Spinal cord (tissue), 10 donors: ENCODE measurements around the gene FIBIN. TPM values are rescaled to one million over a fixed set of nuclear protein-coding genes. Genes with fewer than 3 reads are reported as not detected.
A peak's percentile ranks its signal among the peaks of the same experiment; 100 is the strongest.
"Not testable (repeated sequence)": the region's sequence is repeated elsewhere in the genome, so short reads cannot be mapped to it uniquely, and the experiment has no call there.

Source experiments
- DNase-seq, 6 donors: peaks; one replicate each; pipeline versions ENCODE4 v3.0.0 to v3.0.0-alpha.2; 2013 to 2015; ENCODE audit warnings: low spot score in 6 of 6, low read depth in 4 of 6
- H3K27ac ChIP-seq: one replicate; pipeline ENCODE4 v1.5.1; 2013; ENCODE audit warnings: low read depth, low read length, control low read depth
- H3K27me3 ChIP-seq: one replicate; pipeline ENCODE4 v1.6.1; 2013; ENCODE audit warnings: low read length; ENCODE audit not compliant: control insufficient read depth, insufficient read depth
- H3K36me3 ChIP-seq: one replicate; pipeline ENCODE4 v1.6.1; 2013; ENCODE audit warnings: low read length; ENCODE audit not compliant: control insufficient read depth, insufficient read depth
- H3K4me1 ChIP-seq: one replicate; pipeline ENCODE4 v1.6.1; 2013; ENCODE audit warnings: low read length; ENCODE audit not compliant: control insufficient read depth, insufficient read depth
- H3K4me3 ChIP-seq: one replicate; pipeline ENCODE4 v1.5.1; 2013; ENCODE audit warnings: low read depth, low read length, control low read depth
- H3K9me3 ChIP-seq: one replicate; pipeline ENCODE4 v1.6.1; 2013; ENCODE audit warnings: low read length; ENCODE audit not compliant: control insufficient read depth, insufficient read depth
- WGBS: methylation state at CpG from one replicate; pipeline ENCODE4 v1.1.5; 2013; ENCODE audit warnings: missing lambda C conversion rate; ENCODE audit not compliant: insufficient coverage; 5-methylcytosine and 5-hydroxymethylcytosine counted together
- polyA plus RNA-seq, 2 donors: library from polyadenylated mRNA; unstranded; fragments of 120-200 nt; gene quantifications; one replicate each; pipeline ENCODE4 v1.2.1, GENCODE V29; 2013; ENCODE audit not compliant: insufficient read length in 2 of 2
- total RNA-seq, 2 donors: library from RNA; depleted of rRNA in 1 of 2; stranded (reverse); fragments of 120-200 nt in 1 of 2; fragments of >200 nt in 1 of 2; gene quantifications; one replicate each; pipeline versions ENCODE4 v1.2.3 to v1.2.4, GENCODE V29; 2013 to 2014
- donor health status: healthy.

Gene FIBIN
- total and polyA plus RNA-seq, 4 donors = 54.7 to 97.6 (median 74.7) TPM

- DNase-seq = no peak
- H3K27ac ChIP-seq = peak overlapping the region; percentile 94
- H3K4me1 ChIP-seq = peaks cover 7% of the 10 kb centered on the region
- H3K27me3 ChIP-seq = no peaks in the 10 kb centered on the region
- WGBS = 36% methylated on average over 19 of the region's 19 CpGs
- H3K9me3 ChIP-seq = no peaks in the 10 kb centered on the region
- H3K36me3 ChIP-seq = no peaks in the 10 kb centered on the region
- H3K4me3 ChIP-seq = peak overlapping the region; percentile 82
These were observed 751 bp downstream of the FIBIN start for GRCh38 chr11:26994631-26995095.

GRCh38 chr11:26995701-26996460, 2.0 kb downstream of the FIBIN start:
- H3K4me1 ChIP-seq = peaks cover 7% of the 10 kb centered on the region
- DNase-seq = no peak
- WGBS = no CpG with 5 or more reads among the region's 1 CpG
- no peaks in the 10 kb centered on the region for H3K36me3 ChIP-seq
- no peaks in the 10 kb centered on the region for H3K9me3 ChIP-seq
- H3K27ac ChIP-seq = peak overlapping the region; percentile 94
- no peaks in the 10 kb centered on the region for H3K27me3 ChIP-seq
- peak overlapping the region; percentile 82 for H3K4me3 ChIP-seq

- Histone ChIP-seq H3K36me3 (no peaks in the 10 kb centered on the region), H3K9me3 (no peaks in the 10 kb centered on the region), H3K4me1 (peaks cover 7% of the 10 kb centered on the region), H3K27me3 (no peaks in the 10 kb centered on the region), H3K27ac (peak overlapping the region; percentile 29), H3K4me3 (peak overlapping the region; percentile 4)
- no peak for DNase-seq
- WGBS = no CpG with 5 or more reads among the region's 2 CpGs
These were observed 3.5 kb downstream of the FIBIN start for GRCh38 chr11:26997378-26997777.

- H3K4me3 ChIP-seq, H3K27ac ChIP-seq, H3K27me3 ChIP-seq, H3K9me3 ChIP-seq, H3K4me1 ChIP-seq, DNase-seq, H3K36me3 ChIP-seq: not testable (repeated sequence)
- WGBS = 80% methylated on average over 1 of the region's 4 CpGs
These were observed 7.3 kb downstream of the FIBIN start for GRCh38 chr11:27001136-27001730.

GRCh38 chr11:27002431-27002830, 8.5 kb downstream of the FIBIN start:
- Histone ChIP-seq H3K9me3 (no peaks in the 10 kb centered on the region), H3K27me3 (no peaks in the 10 kb centered on the region), H3K27ac (no peak overlapping the region), H3K4me1 (no peaks in the 10 kb centered on the region), H3K4me3 (no peak overlapping the region), H3K36me3 (no peaks in the 10 kb centered on the region)
- DNase-seq = no peak
- WGBS = 100% methylated on average over 1 of the region's 3 CpGs

- Histone ChIP-seq H3K4me1 (no peaks in the 10 kb centered on the region), H3K36me3 (no peaks in the 10 kb centered on the region), H3K9me3 (no peaks in the 10 kb centered on the region), H3K27ac (no peak overlapping the region), H3K4me3 (no peak overlapping the region), H3K27me3 (no peaks in the 10 kb centered on the region)
- WGBS = no CpG with 5 or more reads among the region's 4 CpGs
- no peak for DNase-seq
These were observed 8.9 kb downstream of the FIBIN start for GRCh38 chr11:27002838-27003237.

GRCh38 chr11:27004103-27004502, 10.2 kb downstream of the FIBIN start:
- Histone ChIP-seq H3K4me1 (no peaks in the 10 kb centered on the region), H3K9me3 (no peaks in the 10 kb centered on the region), H3K4me3 (no peak overlapping the region), H3K27me3 (no peaks in the 10 kb centered on the region), H3K27ac (no peak overlapping the region), H3K36me3 (no peaks in the 10 kb centered on the region)
- WGBS = 100% methylated on average over 1 of the region's 2 CpGs
- DNase-seq = no peak

GRCh38 chr11:27008811-27009535, 15.1 kb downstream of the FIBIN start:
- no peaks in the 10 kb centered on the region for H3K4me1 ChIP-seq
- H3K27ac ChIP-seq = no peak overlapping the region
- no peak for DNase-seq
- H3K36me3 ChIP-seq = no peaks in the 10 kb centered on the region
- H3K9me3 ChIP-seq = no peaks in the 10 kb centered on the region
- H3K27me3 ChIP-seq = no peaks in the 10 kb centered on the region
- H3K4me3 ChIP-seq = no peak overlapping the region

- Histone ChIP-seq H3K27ac (peak overlapping the region; percentile 85), H3K27me3 (no peaks in the 10 kb centered on the region), H3K4me1 (no peaks in the 10 kb centered on the region), H3K4me3 (peak overlapping the region; percentile 13), H3K9me3 (no peaks in the 10 kb centered on the region), H3K36me3 (no peaks in the 10 kb centered on the region)
- 40% methylated on average over 1 of the region's 4 CpGs for WGBS
- peak in 3 of 6 donors; percentile 48 to 66 (median 65) for DNase-seq
These were observed 17.8 kb downstream of the FIBIN start for GRCh38 chr11:27011560-27012233.
